AG04450 (cell line): ENCODE results near the gene NOC4L. TPM values are rescaled to one million over a fixed set of nuclear protein-coding genes. Genes with fewer than 3 reads are reported as not detected.
"Not testable (repeated sequence)": the region's sequence is repeated elsewhere in the genome, so short reads cannot be mapped to it uniquely, and the experiment has no call there.

Source experiments
- CTCF ChIA-PET: fragments of 300-600, 350-600 bp; formaldehyde crosslinking; extraction: SDS; loops from one replicate; lab custom pipeline; 2022; ENCODE audit warnings: antibody characterized with exemption, inconsistent platforms; lab: Charles Lee
- POLR2A ChIA-PET: fragments of 350-600 bp; formaldehyde crosslinking; extraction: SDS; loops from one replicate; lab custom pipeline; 2021; ENCODE audit warnings: antibody characterized with exemption, inconsistent platforms; lab: Yijun Ruan, JAX
- DNase-seq: peaks from one replicate; pipeline ENCODE4 v3.0.0-alpha.2; 2011; ENCODE audit warnings: low read depth, low spot score
- H3K27ac ChIP-seq: one replicate; pipeline ENCODE4 v1.5.1; 2012; ENCODE audit warnings: low read depth, low read length, control low read depth
- H3K27me3 ChIP-seq: one replicate; pipeline ENCODE4 v1.6.0; 2012; ENCODE audit warnings: low read length; ENCODE audit not compliant: control insufficient read depth, insufficient read depth
- H3K4me3 ChIP-seq: 2 replicates; pipeline ENCODE4 v1.5.1; 2011; ENCODE audit warnings: mild to moderate bottlenecking, low read depth, low read length, control low read depth
- H3K9me3 ChIP-seq: 2 replicates; pipeline ENCODE4 v1.5.1; 2012; ENCODE audit warnings: low read length; ENCODE audit not compliant: control insufficient read depth, insufficient read depth
- polyA plus RNA-seq: library from polyadenylated mRNA; depleted of rRNA; stranded (reverse); fragments of >200 nt; gene quantifications from 2 replicates; pipeline ENCODE4 v1.2.3, GENCODE V29; 2011
- TF ChIP-seq, protein P1 (sequence below): IDR thresholded peaks from 2 replicates; pipeline ENCODE4 v1.5.1; 2011; ENCODE audit warnings: low read depth, low read length, control low read depth, inconsistent platforms

Gene NOC4L
- polyA plus RNA-seq, 1 experiment = 2.9 TPM

DNA sequence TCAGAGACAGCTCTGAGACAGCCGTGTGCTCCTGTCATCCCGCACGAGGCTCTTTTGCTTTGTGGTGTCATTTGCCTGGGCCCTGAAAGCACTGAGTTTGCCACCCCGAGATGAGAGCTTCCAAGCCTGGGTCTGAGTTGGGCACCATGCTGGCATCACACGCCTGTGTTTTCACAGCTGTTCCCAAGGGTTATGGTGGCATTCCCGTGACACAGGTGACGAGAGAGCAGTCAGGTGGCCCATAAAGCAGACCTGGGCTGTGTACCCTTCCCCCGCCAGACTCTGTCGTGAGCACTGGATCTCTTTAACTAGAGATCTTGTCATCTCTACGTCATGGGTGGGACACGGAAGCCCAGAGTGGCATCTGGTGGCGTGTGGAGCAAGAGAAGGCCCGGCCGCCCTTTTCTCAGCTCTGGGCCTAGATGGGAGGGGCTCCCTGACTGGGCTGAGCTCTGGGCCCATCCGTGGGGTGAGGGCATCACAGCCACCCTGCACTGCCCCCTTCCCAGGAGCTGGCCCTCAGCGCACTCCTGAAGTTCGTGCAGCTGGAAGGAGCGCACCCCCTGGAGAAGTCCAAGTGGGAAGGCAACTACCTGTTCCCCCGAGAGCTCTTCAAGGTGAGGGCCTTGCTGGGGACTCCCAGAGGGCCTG is 2.6 kb downstream of the NOC4L start:
- Histone ChIP-seq H3K4me3 (no peak overlapping the region), H3K27ac (no peak overlapping the region), H3K9me3 (no peaks in the 10 kb centered on the region; the same call in 1 of the 2 replicates), H3K27me3 (no peaks in the 10 kb centered on the region)
- CTCF ChIA-PET = no interaction called here
- TF ChIP-seq, protein P1, sequence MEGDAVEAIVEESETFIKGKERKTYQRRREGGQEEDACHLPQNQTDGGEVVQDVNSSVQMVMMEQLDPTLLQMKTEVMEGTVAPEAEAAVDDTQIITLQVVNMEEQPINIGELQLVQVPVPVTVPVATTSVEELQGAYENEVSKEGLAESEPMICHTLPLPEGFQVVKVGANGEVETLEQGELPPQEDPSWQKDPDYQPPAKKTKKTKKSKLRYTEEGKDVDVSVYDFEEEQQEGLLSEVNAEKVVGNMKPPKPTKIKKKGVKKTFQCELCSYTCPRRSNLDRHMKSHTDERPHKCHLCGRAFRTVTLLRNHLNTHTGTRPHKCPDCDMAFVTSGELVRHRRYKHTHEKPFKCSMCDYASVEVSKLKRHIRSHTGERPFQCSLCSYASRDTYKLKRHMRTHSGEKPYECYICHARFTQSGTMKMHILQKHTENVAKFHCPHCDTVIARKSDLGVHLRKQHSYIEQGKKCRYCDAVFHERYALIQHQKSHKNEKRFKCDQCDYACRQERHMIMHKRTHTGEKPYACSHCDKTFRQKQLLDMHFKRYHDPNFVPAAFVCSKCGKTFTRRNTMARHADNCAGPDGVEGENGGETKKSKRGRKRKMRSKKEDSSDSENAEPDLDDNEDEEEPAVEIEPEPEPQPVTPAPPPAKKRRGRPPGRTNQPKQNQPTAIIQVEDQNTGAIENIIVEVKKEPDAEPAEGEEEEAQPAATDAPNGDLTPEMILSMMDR = no peak
- POLR2A ChIA-PET = interaction anchor here (1.9 kb wide), 1 partner anchor 15 kb away, joined by 6 read pairs; no protein-coding TSS in a partner anchor
- DNase-seq = no peak

GRCh38 chr12:132147423-132148367 is 3.4 kb downstream of the NOC4L start:
- no peak overlapping the region for H3K4me3 ChIP-seq
- CTCF ChIA-PET = no interaction called here
- TF ChIP-seq, protein P1 = no peak
- POLR2A ChIA-PET = interaction anchor here (1.9 kb wide), 1 partner anchor 15 kb away, joined by 6 read pairs; no protein-coding TSS in a partner anchor
- H3K27me3 ChIP-seq = no peaks in the 10 kb centered on the region
- no peak overlapping the region for H3K27ac ChIP-seq
- no peaks in the 10 kb centered on the region; the same call in 1 of the 2 replicates for H3K9me3 ChIP-seq
- no peak for DNase-seq

DNA sequence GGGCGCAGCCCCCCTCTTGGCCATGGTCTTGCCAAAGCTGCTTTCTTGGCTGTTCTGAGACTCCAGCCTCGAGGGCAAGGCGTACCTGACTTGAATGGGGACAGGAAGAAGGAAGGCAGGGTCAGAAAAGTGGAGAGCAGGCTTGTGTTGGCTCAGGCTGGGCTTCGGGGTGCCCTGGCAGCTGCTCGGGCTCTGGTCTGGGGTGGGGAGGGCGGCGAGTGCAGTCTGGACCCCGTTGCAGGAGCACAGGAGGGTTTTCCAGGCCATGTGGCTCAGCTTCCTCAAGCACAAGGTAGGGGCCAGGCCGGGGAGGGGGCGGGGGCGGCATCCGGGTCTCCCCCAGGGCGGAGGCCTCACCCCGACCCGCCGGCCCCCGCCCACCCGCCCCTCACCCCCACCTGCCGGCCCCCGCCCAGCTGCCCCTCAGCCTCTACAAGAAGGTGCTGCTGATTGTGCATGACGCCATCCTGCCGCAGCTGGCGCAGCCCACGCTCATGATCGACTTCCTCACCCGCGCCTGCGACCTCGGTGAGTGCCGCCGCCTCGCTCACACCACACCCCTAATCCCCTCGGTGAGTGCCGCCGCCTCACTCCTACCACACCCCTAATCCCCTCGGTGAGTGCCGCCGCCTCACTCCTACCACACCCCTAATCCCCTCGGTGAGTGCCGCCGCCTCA is 4.2 kb downstream of the NOC4L start:
- Histone ChIP-seq H3K27ac (no peak overlapping the region), H3K27me3 (no peaks in the 10 kb centered on the region), H3K4me3 (no peak overlapping the region), H3K9me3 (no peaks in the 10 kb centered on the region; the same call in 1 of the 2 replicates)
- CTCF ChIA-PET = no interaction called here
- no peak for DNase-seq
- POLR2A ChIA-PET = no interaction called here
- TF ChIP-seq, protein P1 = no peak

DNA sequence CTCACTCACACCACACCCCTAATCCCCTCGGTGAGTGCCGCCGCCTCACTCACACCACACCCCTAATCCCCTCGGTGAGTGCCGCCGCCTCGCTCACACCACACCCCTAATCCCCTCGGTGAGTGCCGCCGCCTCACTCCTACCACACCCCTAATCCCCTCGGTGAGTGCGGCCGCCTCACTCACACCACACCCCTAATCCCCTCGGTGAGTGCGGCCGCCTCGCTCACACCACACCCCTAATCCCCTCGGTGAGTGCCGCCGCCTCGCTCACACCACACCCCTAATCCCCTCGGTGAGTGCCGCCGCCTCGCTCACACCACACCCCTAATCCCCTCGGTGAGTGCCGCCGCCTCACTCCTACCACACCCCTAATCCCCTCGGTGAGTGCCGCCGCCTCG is 5.3 kb downstream of the NOC4L start:
- CTCF ChIA-PET, H3K4me3 ChIP-seq, H3K27ac ChIP-seq, H3K27me3 ChIP-seq, POLR2A ChIA-PET, H3K9me3 ChIP-seq, DNase-seq: not testable (repeated sequence)

DNA sequence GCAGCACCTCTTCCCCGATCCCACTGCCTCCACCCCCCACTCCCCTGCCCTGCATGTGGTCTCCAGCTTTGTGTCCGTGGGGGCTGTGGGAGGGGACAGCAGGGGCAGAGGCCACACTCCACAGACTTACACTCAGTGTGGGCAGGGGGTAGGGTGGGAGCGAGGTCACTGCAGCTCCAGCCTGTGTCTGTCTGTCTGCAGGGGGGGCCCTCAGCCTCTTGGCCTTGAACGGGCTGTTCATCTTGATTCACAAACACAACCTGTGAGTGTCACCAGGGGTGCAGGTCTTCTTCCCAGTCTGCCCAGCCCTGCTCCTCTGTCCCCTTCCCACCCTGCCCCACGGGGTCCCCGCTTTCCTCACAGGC is 6.5 kb downstream of the NOC4L start:
- ChIA-PET POLR2A (no interaction called here), CTCF (no interaction called here)
- no peak overlapping the region for H3K4me3 ChIP-seq
- TF ChIP-seq, protein P1 = no peak
- no peaks in the 10 kb centered on the region for H3K27me3 ChIP-seq
- DNase-seq = no peak
- peaks cover 5% of the 10 kb centered on the region; the same call in 1 of the 2 replicates for H3K9me3 ChIP-seq
- no peak overlapping the region for H3K27ac ChIP-seq
